Prostate gland (tissue), 2 donors: Measurements from ENCODE around the gene RAI14. TPM values are rescaled to one million over a fixed set of nuclear protein-coding genes. Genes with fewer than 3 reads are reported as not detected.

Experiments
- DNase-seq: peaks from one replicate; pipeline ENCODE4 v3.0.0-alpha.2; 2019; ENCODE audit warnings: low spot score
- H3K27ac ChIP-seq, 2 donors: fragments of 200-600 bp; sonication (generic); 2 replicates each; pipeline ENCODE4 v1.5.1; 2017 to 2019
- H3K27me3 ChIP-seq: fragments of 200-600 bp; sonication (generic); replicated peaks from 2 replicates; pipeline ENCODE4 v1.5.1; 2019; ENCODE audit not compliant: insufficient read depth
- H3K36me3 ChIP-seq, 2 donors: fragments of 200-600 bp; sonication (generic); 1 replicate in 1 of 2; 2 replicates in 1 of 2; pipeline versions ENCODE4 v1.5.1 to v1.8.1; 2017 to 2019
- H3K4me1 ChIP-seq: fragments of 200-600 bp; sonication (generic); replicated peaks from 2 replicates; pipeline ENCODE4 v1.5.1; 2019
- H3K4me3 ChIP-seq, 2 donors: fragments of 200-600 bp; sonication (generic); 2 replicates each; pipeline ENCODE4 v1.5.1; 2017 to 2019
- H3K9me3 ChIP-seq: fragments of 200-600 bp; sonication (generic); 2 replicates; pipeline ENCODE4 v1.5.1; 2017
- POLR2A ChIP-seq: fragments of 450-650 bp; IDR thresholded peaks from one replicate; pipeline ENCODE4 v1.6.1; 2016; ENCODE audit warnings: antibody characterized with exemption, mild to moderate bottlenecking
- POLR2AphosphoS5 ChIP-seq: sonication (generic); formaldehyde crosslinking; IDR thresholded peaks from one replicate; pipeline ENCODE4 v1.6.1; 2017; ENCODE audit warnings: antibody characterized with exemption
- WGBS: methylation state at CpG from one replicate; pipeline ENCODE4 v1.1.5; 2018; 5-methylcytosine and 5-hydroxymethylcytosine counted together
- intact Hi-C: fragments of 100-400 bp; cut with DNase I; formaldehyde crosslinking; loops from one replicate; pipeline ENCODE4 v1.14.2; 2022
- total RNA-seq, 2 donors: library from RNA; depleted of rRNA; stranded (reverse); fragments of >200 nt; gene quantifications; one replicate each; pipeline ENCODE4 v1.1.0, GENCODE V29; 2016
- TF ChIP-seq, protein P1 (sequence below), 4 experiments: fragments of 200-600 bp in 2 of 4; fragments of 450-650 bp in 2 of 4; sonication (generic) in 2 of 4; IDR thresholded peaks; 1 replicate in 3 of 4; 2 replicates in 1 of 4; pipeline ENCODE4 v1.5.1; 2016 to 2019; ENCODE audit warnings: antibody characterized with exemption in 4 of 4, mild to moderate bottlenecking in 2 of 4, moderate library complexity in 2 of 4

Gene RAI14
- total RNA-seq, 2 donors from 2014 or later, result 9.6 to 23.7 TPM

- TF ChIP-seq, protein P1, sequence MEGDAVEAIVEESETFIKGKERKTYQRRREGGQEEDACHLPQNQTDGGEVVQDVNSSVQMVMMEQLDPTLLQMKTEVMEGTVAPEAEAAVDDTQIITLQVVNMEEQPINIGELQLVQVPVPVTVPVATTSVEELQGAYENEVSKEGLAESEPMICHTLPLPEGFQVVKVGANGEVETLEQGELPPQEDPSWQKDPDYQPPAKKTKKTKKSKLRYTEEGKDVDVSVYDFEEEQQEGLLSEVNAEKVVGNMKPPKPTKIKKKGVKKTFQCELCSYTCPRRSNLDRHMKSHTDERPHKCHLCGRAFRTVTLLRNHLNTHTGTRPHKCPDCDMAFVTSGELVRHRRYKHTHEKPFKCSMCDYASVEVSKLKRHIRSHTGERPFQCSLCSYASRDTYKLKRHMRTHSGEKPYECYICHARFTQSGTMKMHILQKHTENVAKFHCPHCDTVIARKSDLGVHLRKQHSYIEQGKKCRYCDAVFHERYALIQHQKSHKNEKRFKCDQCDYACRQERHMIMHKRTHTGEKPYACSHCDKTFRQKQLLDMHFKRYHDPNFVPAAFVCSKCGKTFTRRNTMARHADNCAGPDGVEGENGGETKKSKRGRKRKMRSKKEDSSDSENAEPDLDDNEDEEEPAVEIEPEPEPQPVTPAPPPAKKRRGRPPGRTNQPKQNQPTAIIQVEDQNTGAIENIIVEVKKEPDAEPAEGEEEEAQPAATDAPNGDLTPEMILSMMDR (IDR thresholded peaks at IDR 0.05), result no peak
- no peak for TF ChIP-seq POLR2AphosphoS5
- no peak for TF ChIP-seq POLR2A
- H3K4me3 ChIP-seq, result no peak overlapping the region
- WGBS, result 94% methylated on average over 3 of the region's 3 CpGs
These were observed 211.5 kb downstream of the RAI14 start for GRCh38 chr5:34867660-34868059.

GRCh38 chr5:34868791-34869190, 212.7 kb downstream of the RAI14 start:
- TF ChIP-seq POLR2A (no peak), POLR2AphosphoS5 (no peak)
- TF ChIP-seq, protein P1 (IDR thresholded peaks at IDR 0.05), result no peak
- H3K4me3 ChIP-seq, result no peak overlapping the region
- no peak for DNase-seq
- H3K27ac ChIP-seq, result no peak overlapping the region
- peaks cover 0 to 4% of the 10 kb centered on the region in 2 donors for H3K36me3 ChIP-seq
- H3K27me3 ChIP-seq, result no peaks in the 10 kb centered on the region
- H3K4me1 ChIP-seq, result no peaks in the 10 kb centered on the region
- H3K9me3 ChIP-seq, result no peaks in the 10 kb centered on the region
- WGBS, result 100% methylated on average over 1 of the region's 1 CpG
- intact Hi-C loops, result no loop called here

More at GRCh38 chr5:34867660-34868059, 211.5 kb downstream of the RAI14 start:
- Histone ChIP-seq H3K9me3 (no peaks in the 10 kb centered on the region), H3K36me3 (peaks cover 0 to 4% of the 10 kb centered on the region in 2 donors), H3K27ac (no peak overlapping the region), H3K4me1 (no peaks in the 10 kb centered on the region), H3K27me3 (no peaks in the 10 kb centered on the region)
- DNase-seq, result no peak
- intact Hi-C loops, result no loop called here

GRCh38 chr5:34869256-34869655, 213.1 kb downstream of the RAI14 start:
- Histone ChIP-seq H3K27ac (no peak overlapping the region), H3K4me3 (no peak overlapping the region), H3K9me3 (no peaks in the 10 kb centered on the region), H3K36me3 (peaks cover 0 to 4% of the 10 kb centered on the region in 2 donors), H3K27me3 (no peaks in the 10 kb centered on the region), H3K4me1 (no peaks in the 10 kb centered on the region)
- DNase-seq, result no peak
- TF ChIP-seq POLR2A, result no peak
- TF ChIP-seq POLR2AphosphoS5, result no peak
- TF ChIP-seq, protein P1 (IDR thresholded peaks at IDR 0.05), result no peak
- WGBS, result 100% methylated on average over 1 of the region's 1 CpG
- intact Hi-C loops, result no loop called here

DNA sequence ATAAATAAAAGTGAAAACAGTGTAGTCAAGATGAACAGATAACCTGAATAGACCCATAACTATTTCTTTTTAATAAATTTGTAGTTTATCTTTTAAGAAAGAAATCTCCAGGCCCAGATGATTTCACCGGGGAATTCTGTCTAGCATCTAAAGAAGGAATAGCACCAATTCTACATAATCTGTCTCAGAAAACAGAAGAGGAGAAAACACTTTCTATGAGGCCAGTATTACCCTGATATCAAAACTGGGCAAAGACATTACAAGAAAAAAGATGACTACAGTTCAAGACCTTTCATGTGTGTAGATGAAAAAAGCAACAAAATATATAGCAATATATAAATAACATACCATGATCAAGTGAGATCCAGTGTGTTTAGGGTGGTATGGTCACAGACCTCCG, 214.3 kb downstream of the RAI14 start:
- H3K27ac ChIP-seq, result no peak overlapping the region
- 95% methylated on average over 2 of the region's 2 CpGs for WGBS
- intact Hi-C loops, result no loop called here
- H3K4me3 ChIP-seq, result no peak overlapping the region
- H3K4me1 ChIP-seq, result no peaks in the 10 kb centered on the region
- H3K27me3 ChIP-seq, result no peaks in the 10 kb centered on the region
- TF ChIP-seq POLR2A (no peak), POLR2AphosphoS5 (no peak)
- TF ChIP-seq, protein P1 (IDR thresholded peaks at IDR 0.05), result no peak
- H3K36me3 ChIP-seq, result no peaks in the 10 kb centered on the region
- no peak for DNase-seq
- H3K9me3 ChIP-seq, result no peaks in the 10 kb centered on the region

GRCh38 chr5:34876275-34876674, 220.1 kb downstream of the RAI14 start:
- H3K27ac ChIP-seq, result no peak overlapping the region
- H3K4me1 ChIP-seq, result no peaks in the 10 kb centered on the region
- intact Hi-C loops, result no loop called here
- TF ChIP-seq, protein P1 (IDR thresholded peaks at IDR 0.05), result no peak
- no peak for TF ChIP-seq POLR2A
- TF ChIP-seq POLR2AphosphoS5, result no peak
- no peak overlapping the region for H3K4me3 ChIP-seq
- no peaks in the 10 kb centered on the region for H3K36me3 ChIP-seq
- no peaks in the 10 kb centered on the region for H3K9me3 ChIP-seq
- no peaks in the 10 kb centered on the region for H3K27me3 ChIP-seq
- no peak for DNase-seq
